HepG2 (cell line): Measurements from ENCODE around the gene B4GALT5. TPM values are rescaled to one million over a fixed set of nuclear protein-coding genes. Genes with fewer than 3 reads are reported as not detected.

ENCODE experiments used
- CBX2 ChIP-seq, 2 experiments: fragments of 200-600 bp in 1 of 2; sonication (generic); formaldehyde crosslinking in 1 of 2; IDR thresholded peaks; 2 replicates each; pipeline versions ENCODE4 v1.7.0 to v1.8.1; 2018 to 2022; ENCODE audit warnings: low read depth in 2 of 2, low read length in 1 of 2, mild to moderate bottlenecking in 1 of 2, missing genetic modification reagents in 1 of 2
- CHD4 ChIP-seq: fragments of 200-600 bp; sonication (generic); IDR thresholded peaks from 2 replicates; pipeline ENCODE4 v1.7.0; 2017; ENCODE audit warnings: mild to moderate bottlenecking, low read length, borderline replicate concordance
- DMAP1 ChIP-seq: IDR thresholded peaks from 2 replicates; pipeline ENCODE4 v1.6.1; 2016
- FOXK1 ChIP-seq: sonication (generic); formaldehyde crosslinking; IDR thresholded peaks from 2 replicates; pipeline ENCODE4 v1.4.0; 2020; ENCODE audit warnings: low read depth, missing genetic modification reagents, borderline replicate concordance
- MLLT10 ChIP-seq: sonication (generic); formaldehyde crosslinking; IDR thresholded peaks from 2 replicates; pipeline ENCODE4 v1.4.0; 2020; ENCODE audit warnings: missing genetic modification reagents
- MXD4 ChIP-seq: IDR thresholded peaks from 2 replicates; pipeline ENCODE4 v1.6.1; 2016; ENCODE audit warnings: mild to moderate bottlenecking, missing biosample characterization, missing genetic modification reagents
- POLR2A ChIP-seq, 2 experiments: IDR thresholded peaks; 2 replicates each; pipeline ENCODE4 v1.6.1; 2011; ENCODE audit warnings: low read depth in 2 of 2, low read length in 2 of 2, mild to moderate bottlenecking in 1 of 2, moderate library complexity in 1 of 2; ENCODE audit not compliant: insufficient read depth in 1 of 2
- RFX1 ChIP-seq: fragments of 450-650 bp; IDR thresholded peaks from 2 replicates; pipeline ENCODE4 v1.6.1; 2017
- SMC3 ChIP-seq: IDR thresholded peaks from 2 replicates; pipeline ENCODE4 v1.6.1; 2011; ENCODE audit warnings: low read length, improper control_type of control experiment
- ZBTB21 ChIP-seq: sonication (generic); formaldehyde crosslinking; IDR thresholded peaks from 2 replicates; pipeline ENCODE4 v1.4.0; 2020; ENCODE audit warnings: missing genetic modification reagents
- ZBTB43 ChIP-seq: sonication (generic); formaldehyde crosslinking; conservative IDR thresholded peaks from 2 replicates; pipeline ENCODE4 v1.4.0; 2020; ENCODE audit warnings: missing genetic modification reagents
- ZNF430 ChIP-seq: sonication (generic); formaldehyde crosslinking; IDR thresholded peaks from 2 replicates; pipeline ENCODE4 v1.9.0; 2021; ENCODE audit warnings: mild to moderate bottlenecking, missing genetic modification reagents
- ZNF484 ChIP-seq: sonication (generic); formaldehyde crosslinking; IDR thresholded peaks from 2 replicates; pipeline ENCODE4 v1.5.1; 2020; ENCODE audit warnings: mild to moderate bottlenecking, low read depth, missing genetic modification reagents, borderline replicate concordance
- ZNF510 ChIP-seq: sonication (generic); formaldehyde crosslinking; IDR thresholded peaks from 2 replicates; pipeline ENCODE4 v1.4.0; 2020; ENCODE audit warnings: low read depth, mild to moderate bottlenecking, missing genetic modification reagents
- ZNF550 ChIP-seq: sonication (generic); formaldehyde crosslinking; IDR thresholded peaks from 2 replicates; pipeline ENCODE4 v1.4.0; 2020; ENCODE audit warnings: mild to moderate bottlenecking, missing genetic modification reagents, borderline replicate concordance
- ZNF607 ChIP-seq: sonication (generic); formaldehyde crosslinking; IDR thresholded peaks from 2 replicates; pipeline ENCODE4 v1.5.1; 2020; ENCODE audit warnings: missing genetic modification reagents, mild to moderate bottlenecking, borderline replicate concordance
- ZNF674 ChIP-seq: sonication (generic); formaldehyde crosslinking; IDR thresholded peaks from 2 replicates; pipeline ENCODE4 v1.5.0; 2020; ENCODE audit warnings: low read depth, mild to moderate bottlenecking, missing genetic modification reagents
- ZNF747 ChIP-seq: sonication (generic); formaldehyde crosslinking; IDR thresholded peaks from 2 replicates; pipeline ENCODE4 v1.8.1; 2023; ENCODE audit warnings: missing genetic modification reagents, mild to moderate bottlenecking, borderline replicate concordance
- ZNF770 ChIP-seq: sonication (generic); formaldehyde crosslinking; IDR thresholded peaks from 2 replicates; pipeline ENCODE4 v1.5.0; 2020; ENCODE audit warnings: mild to moderate bottlenecking, missing genetic modification reagents
- ZNF781 ChIP-seq: sonication (generic); formaldehyde crosslinking; IDR thresholded peaks from 2 replicates; pipeline ENCODE4 v1.5.1; 2020; ENCODE audit warnings: borderline replicate concordance, mild to moderate bottlenecking, missing genetic modification reagents; ENCODE audit errors: not compliant biosample characterization
- ZSCAN25 ChIP-seq: sonication (generic); formaldehyde crosslinking; IDR thresholded peaks from 2 replicates; pipeline ENCODE4 v1.8.0; 2022; ENCODE audit warnings: mild to moderate bottlenecking, missing genetic modification reagents
- polyA plus RNA-seq, 8 experiments: library from polyadenylated mRNA; depleted of rRNA in 3 of 8; stranded (reverse) in 7 of 8; unstranded in 1 of 8; fragments of >200 nt; fragmentation: Illumina TruSeq in 4 of 8; extraction: Trizol in 4 of 8; gene quantifications; 2 replicates each; pipeline versions ENCODE4 v1.2.1 to v1.2.3, GENCODE V29; 2011 to 2016; ENCODE audit warnings: low read depth in 4 of 8, missing spikeins in 1 of 8, mixed read lengths in 1 of 8; ENCODE audit not compliant: insufficient read depth in 1 of 8
- total RNA-seq, 5 experiments: library from RNA; depleted of rRNA; stranded (reverse); fragments of >200 nt; fragmentation: Illumina TruSeq; extraction: Trizol; gene quantifications; 2 replicates each; pipeline ENCODE4 v1.2.3, GENCODE V29; 2016; ENCODE audit warnings: low read depth in 1 of 5
- TF ChIP-seq, protein P1 (sequence below): sonication (generic); formaldehyde crosslinking; IDR thresholded peaks from 2 replicates; pipeline ENCODE4 v1.4.0; 2020; ENCODE audit warnings: missing genetic modification reagents, borderline replicate concordance

Gene B4GALT5
- total and polyA plus RNA-seq, 2 of the 13 experiments (the other 11 are each of a cell fraction or from before 2014, with no cell fraction given), result 27.3 to 30.9 TPM

DNA sequence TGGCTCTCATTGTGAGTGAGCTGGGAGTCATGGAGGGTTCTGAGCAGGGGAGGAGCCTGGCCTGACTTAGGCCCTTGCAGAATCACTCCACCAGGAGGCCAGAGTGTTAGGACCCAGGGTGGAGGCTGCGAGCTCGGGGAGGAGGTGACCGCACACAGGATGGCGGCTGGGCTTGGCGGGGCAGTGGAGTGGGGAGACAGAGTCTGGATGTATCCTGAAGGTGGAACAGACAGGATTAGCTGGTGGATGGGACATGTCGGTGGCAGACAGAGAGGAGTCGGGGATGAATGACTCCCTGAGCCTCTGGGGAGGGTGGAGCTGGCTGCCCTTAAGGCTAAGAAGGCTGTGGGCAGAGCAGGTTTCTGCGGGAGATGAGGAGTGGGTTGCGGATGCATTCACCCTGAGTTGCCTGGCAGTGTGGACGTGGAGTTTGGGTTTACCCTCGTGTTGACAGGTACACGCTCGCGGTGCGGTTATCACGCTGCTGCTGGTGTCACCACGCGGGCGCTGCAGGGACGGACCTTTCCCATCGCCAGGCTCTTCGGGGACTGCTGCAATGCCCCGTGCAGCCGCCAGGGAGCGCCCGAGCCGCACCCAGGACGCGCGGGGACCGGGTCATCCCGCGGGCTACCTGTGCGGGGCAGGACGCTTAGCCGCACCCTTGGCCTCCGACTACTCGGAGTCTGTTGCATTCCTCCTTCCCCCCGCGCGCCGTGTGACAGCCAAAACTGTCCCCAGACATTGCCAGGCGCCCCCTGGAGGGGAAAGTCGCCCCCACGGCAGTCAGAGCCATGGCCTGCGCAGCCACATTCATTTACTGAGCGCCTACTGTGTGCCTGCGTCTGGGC is 102.8 kb downstream of the B4GALT5 start (continued):
- TF ChIP-seq CBX2 (IDR thresholded peaks at IDR 0.05; ENCODE audit: low read depth, low read length) (no peak), CBX2 (CRISPR knock-in tag; IDR thresholded peaks at IDR 0.05; ENCODE audit: low read depth) (no peak), ZNF484 (CRISPR knock-in tag) (0 out of 2 replicates have a peak, but pooled peaks have one; percentile 15), MLLT10 (CRISPR knock-in tag) (0 out of 2 replicates have a peak, but pooled peaks have one; percentile 78), SMC3 (peak; percentile 89), ZNF770 (CRISPR knock-in tag) (peak; percentile 97), ZSCAN25 (CRISPR knock-in tag) (peak; percentile 49; the same call in 1 of the 2 replicates), RFX1 (no peak), ZNF430 (CRISPR knock-in tag) (peak; percentile 92; the same call in 1 of the 2 replicates), ZNF781 (peak; percentile 30), FOXK1 (CRISPR knock-in tag) (peak; percentile 67), CHD4 (no peak), ZBTB43 (CRISPR knock-in tag) (peak; percentile 50; the same call in 1 of the 2 replicates), ZNF747 (peak; percentile 80; the same call in 1 of the 2 replicates), POLR2A (IDR thresholded peaks at IDR 0.05; ENCODE audit: insufficient read depth in 1 of 2, low read depth in 2 of 2, low read length in 2 of 2) (no peak), ZNF674 (CRISPR knock-in tag) (no peak), MXD4 (CRISPR knock-in tag) (peak; percentile 95), DMAP1 (CRISPR knock-in tag) (peak; percentile 59; the same call in 1 of the 2 replicates), ZBTB21 (CRISPR knock-in tag) (no peak; the same call in 1 of the 2 replicates), ZNF607 (CRISPR knock-in tag) (peak; percentile 94), ZNF550 (peak; percentile 27; the same call in 1 of the 2 replicates), ZNF510 (peak; percentile 82; the same call in 1 of the 2 replicates)
- TF ChIP-seq, protein P1, sequence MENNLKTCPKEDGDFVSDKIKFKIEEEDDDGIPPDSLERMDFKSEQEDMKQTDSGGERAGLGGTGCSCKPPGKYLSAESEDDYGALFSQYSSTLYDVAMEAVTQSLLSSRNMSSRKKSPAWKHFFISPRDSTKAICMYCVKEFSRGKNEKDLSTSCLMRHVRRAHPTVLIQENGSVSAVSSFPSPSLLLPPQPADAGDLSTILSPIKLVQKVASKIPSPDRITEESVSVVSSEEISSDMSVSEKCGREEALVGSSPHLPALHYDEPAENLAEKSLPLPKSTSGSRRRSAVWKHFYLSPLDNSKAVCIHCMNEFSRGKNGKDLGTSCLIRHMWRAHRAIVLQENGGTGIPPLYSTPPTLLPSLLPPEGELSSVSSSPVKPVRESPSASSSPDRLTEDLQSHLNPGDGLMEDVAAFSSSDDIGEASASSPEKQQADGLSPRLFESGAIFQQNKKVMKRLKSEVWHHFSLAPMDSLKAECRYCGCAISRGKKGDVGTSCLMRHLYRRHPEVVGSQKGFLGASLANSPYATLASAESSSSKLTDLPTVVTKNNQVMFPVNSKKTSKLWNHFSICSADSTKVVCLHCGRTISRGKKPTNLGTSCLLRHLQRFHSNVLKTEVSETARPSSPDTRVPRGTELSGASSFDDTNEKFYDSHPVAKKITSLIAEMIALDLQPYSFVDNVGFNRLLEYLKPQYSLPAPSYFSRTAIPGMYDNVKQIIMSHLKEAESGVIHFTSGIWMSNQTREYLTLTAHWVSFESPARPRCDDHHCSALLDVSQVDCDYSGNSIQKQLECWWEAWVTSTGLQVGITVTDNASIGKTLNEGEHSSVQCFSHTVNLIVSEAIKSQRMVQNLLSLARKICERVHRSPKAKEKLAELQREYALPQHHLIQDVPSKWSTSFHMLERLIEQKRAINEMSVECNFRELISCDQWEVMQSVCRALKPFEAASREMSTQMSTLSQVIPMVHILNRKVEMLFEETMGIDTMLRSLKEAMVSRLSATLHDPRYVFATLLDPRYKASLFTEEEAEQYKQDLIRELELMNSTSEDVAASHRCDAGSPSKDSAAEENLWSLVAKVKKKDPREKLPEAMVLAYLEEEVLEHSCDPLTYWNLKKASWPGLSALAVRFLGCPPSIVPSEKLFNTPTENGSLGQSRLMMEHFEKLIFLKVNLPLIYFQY, result peak; percentile 92
